K562 (cell line): ENCODE measurements around the gene COX6A2. TPM values are rescaled to one million over a fixed set of nuclear protein-coding genes. Genes with fewer than 3 reads are reported as not detected.

ENCODE experiments used
- ATF4 ChIP-seq: fragments of 450-650 bp; formaldehyde crosslinking; IDR thresholded peaks from 2 replicates; pipeline ENCODE4 v1.4.0; 2022; ENCODE audit warnings: mild to moderate bottlenecking, moderate library complexity
- ATF6 ChIP-seq: sonication (generic); formaldehyde crosslinking; IDR thresholded peaks from 2 replicates; pipeline ENCODE4 v1.4.0; 2020; ENCODE audit warnings: mild to moderate bottlenecking, missing genetic modification reagents
- HDAC6 ChIP-seq: IDR thresholded peaks from 2 replicates; pipeline ENCODE4 v1.6.1; 2012; ENCODE audit warnings: low read depth, mild to moderate bottlenecking, control low read depth, inconsistent platforms, low read length, moderate library complexity
- HMG20B ChIP-seq: fragments of 250-450 bp; sonication (Bioruptor Pico); IDR thresholded peaks from 2 replicates; pipeline ENCODE4 v1.5.0; 2021; ENCODE audit warnings: mild to moderate bottlenecking
- L3MBTL2 ChIP-seq: fragments of 450-650 bp; IDR thresholded peaks from 2 replicates; pipeline ENCODE4 v1.6.1; 2016; ENCODE audit warnings: mild to moderate bottlenecking, moderate library complexity
- MCM7 ChIP-seq, 2 experiments: fragments of 450-650 bp; IDR thresholded peaks; 2 replicates each; pipeline ENCODE4 v1.6.1; 2016 to 2018
- RBBP5 ChIP-seq: fragments of 200-600 bp; sonication (generic); IDR thresholded peaks from 2 replicates; pipeline ENCODE4 v1.6.1; 2012; ENCODE audit warnings: borderline replicate concordance, mild to moderate bottlenecking, low read length, control low read depth, inconsistent platforms; ENCODE audit not compliant: insufficient read depth, poor library complexity, severe bottlenecking
- TFAP4 ChIP-seq: sonication (generic); formaldehyde crosslinking; IDR thresholded peaks from 2 replicates; pipeline ENCODE4 v1.8.0; 2022; ENCODE audit warnings: missing genetic modification reagents, mild to moderate bottlenecking, moderate library complexity, borderline replicate concordance
- YY1 ChIP-seq, 3 experiments: IDR thresholded peaks; 2 replicates each; pipeline ENCODE4 v1.6.1; 2011; ENCODE audit warnings: low read length in 2 of 3, mild to moderate bottlenecking in 2 of 3, moderate library complexity in 2 of 3, borderline replicate concordance in 1 of 3, control low read depth in 1 of 3, low read depth in 1 of 3; ENCODE audit not compliant: insufficient read depth in 3 of 3, insufficient replicate concordance in 2 of 3, control insufficient read depth in 1 of 3, insufficient read length in 1 of 3; ENCODE audit errors: extremely low read depth in 1 of 3
- ZBTB1 ChIP-seq: sonication (generic); formaldehyde crosslinking; IDR thresholded peaks from 2 replicates; pipeline ENCODE4 v1.8.1; 2023; ENCODE audit warnings: missing genetic modification reagents, low read depth, mild to moderate bottlenecking, borderline replicate concordance
- ZNF165 ChIP-seq: fragments of 250-450 bp; sonication (Bioruptor Pico); IDR thresholded peaks from 2 replicates; pipeline ENCODE4 v1.4.0; 2020; ENCODE audit warnings: borderline replicate concordance
- ZNF764 ChIP-seq: fragments of 250-450 bp; sonication (Bioruptor Pico); IDR thresholded peaks from 2 replicates; pipeline ENCODE4 v1.4.0; 2020; ENCODE audit warnings: low read depth, mild to moderate bottlenecking, moderate library complexity
- ZSCAN32 ChIP-seq: fragments of 450-650 bp; formaldehyde crosslinking; IDR thresholded peaks from 2 replicates; pipeline ENCODE4 v1.4.0; 2020; ENCODE audit warnings: mild to moderate bottlenecking, moderate library complexity
- polyA plus RNA-seq, 8 experiments: library from polyadenylated mRNA; depleted of rRNA in 4 of 8; stranded (reverse) in 5 of 8; unstranded in 3 of 8; fragments of >200 nt; fragmentation: Nextera tagmentation in 2 of 8; fragmentation: Illumina TruSeq in 1 of 8; extraction: Ambion mirVana in 2 of 8; extraction: Trizol in 1 of 8; gene quantifications; 2 replicates each; pipeline versions ENCODE4 v1.2.1 to v1.2.3, GENCODE V29; 2011 to 2014; ENCODE audit warnings: inconsistent platforms in 1 of 8, missing spikeins in 1 of 8
- total RNA-seq, 7 experiments: library from RNA; depleted of rRNA in 6 of 7; stranded (reverse); fragments of >200 nt in 6 of 7; fragmentation: Illumina TruSeq in 2 of 7; extraction: Trizol in 2 of 7; gene quantifications; 2 replicates each; pipeline versions ENCODE4 v1.2.1 to v1.2.3, GENCODE V29; 2011 to 2021; ENCODE audit warnings: low replicate concordance in 1 of 7
- TF ChIP-seq, protein P1 (sequence below): fragments of 450-650 bp; IDR thresholded peaks from 2 replicates; pipeline ENCODE4 v1.6.1; 2016
- TF ChIP-seq, protein P2 (sequence below): fragments of 250-450 bp; sonication (Bioruptor Pico); IDR thresholded peaks from 2 replicates; pipeline ENCODE4 v1.9.0; 2021; ENCODE audit warnings: mild to moderate bottlenecking, inconsistent platforms
- TF ChIP-seq, protein P3 (sequence below): fragments of 450-650 bp; IDR thresholded peaks from 2 replicates; pipeline ENCODE4 v1.6.1; 2016; ENCODE audit warnings: antibody characterized with exemption

COX6A2 gene
- total and polyA plus RNA-seq, 9 of the 15 experiments (the other 6 are each of a cell fraction or from before 2014, with no cell fraction given) = not detected

- no peak for TF ChIP-seq ZNF764 (CRISPR knock-in tag)
- TF ChIP-seq L3MBTL2 = peak; percentile 70
- TF ChIP-seq MCM7 (IDR thresholded peaks at IDR 0.05) = no peak
- TF ChIP-seq, protein P1, sequence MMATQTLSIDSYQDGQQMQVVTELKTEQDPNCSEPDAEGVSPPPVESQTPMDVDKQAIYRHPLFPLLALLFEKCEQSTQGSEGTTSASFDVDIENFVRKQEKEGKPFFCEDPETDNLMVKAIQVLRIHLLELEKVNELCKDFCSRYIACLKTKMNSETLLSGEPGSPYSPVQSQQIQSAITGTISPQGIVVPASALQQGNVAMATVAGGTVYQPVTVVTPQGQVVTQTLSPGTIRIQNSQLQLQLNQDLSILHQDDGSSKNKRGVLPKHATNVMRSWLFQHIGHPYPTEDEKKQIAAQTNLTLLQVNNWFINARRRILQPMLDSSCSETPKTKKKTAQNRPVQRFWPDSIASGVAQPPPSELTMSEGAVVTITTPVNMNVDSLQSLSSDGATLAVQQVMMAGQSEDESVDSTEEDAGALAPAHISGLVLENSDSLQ = no peak
- TF ChIP-seq, protein P2, sequence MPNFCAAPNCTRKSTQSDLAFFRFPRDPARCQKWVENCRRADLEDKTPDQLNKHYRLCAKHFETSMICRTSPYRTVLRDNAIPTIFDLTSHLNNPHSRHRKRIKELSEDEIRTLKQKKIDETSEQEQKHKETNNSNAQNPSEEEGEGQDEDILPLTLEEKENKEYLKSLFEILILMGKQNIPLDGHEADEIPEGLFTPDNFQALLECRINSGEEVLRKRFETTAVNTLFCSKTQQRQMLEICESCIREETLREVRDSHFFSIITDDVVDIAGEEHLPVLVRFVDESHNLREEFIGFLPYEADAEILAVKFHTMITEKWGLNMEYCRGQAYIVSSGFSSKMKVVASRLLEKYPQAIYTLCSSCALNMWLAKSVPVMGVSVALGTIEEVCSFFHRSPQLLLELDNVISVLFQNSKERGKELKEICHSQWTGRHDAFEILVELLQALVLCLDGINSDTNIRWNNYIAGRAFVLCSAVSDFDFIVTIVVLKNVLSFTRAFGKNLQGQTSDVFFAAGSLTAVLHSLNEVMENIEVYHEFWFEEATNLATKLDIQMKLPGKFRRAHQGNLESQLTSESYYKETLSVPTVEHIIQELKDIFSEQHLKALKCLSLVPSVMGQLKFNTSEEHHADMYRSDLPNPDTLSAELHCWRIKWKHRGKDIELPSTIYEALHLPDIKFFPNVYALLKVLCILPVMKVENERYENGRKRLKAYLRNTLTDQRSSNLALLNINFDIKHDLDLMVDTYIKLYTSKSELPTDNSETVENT = peak; percentile 12; the same call in 1 of the 2 replicates
- TF ChIP-seq, protein P3, sequence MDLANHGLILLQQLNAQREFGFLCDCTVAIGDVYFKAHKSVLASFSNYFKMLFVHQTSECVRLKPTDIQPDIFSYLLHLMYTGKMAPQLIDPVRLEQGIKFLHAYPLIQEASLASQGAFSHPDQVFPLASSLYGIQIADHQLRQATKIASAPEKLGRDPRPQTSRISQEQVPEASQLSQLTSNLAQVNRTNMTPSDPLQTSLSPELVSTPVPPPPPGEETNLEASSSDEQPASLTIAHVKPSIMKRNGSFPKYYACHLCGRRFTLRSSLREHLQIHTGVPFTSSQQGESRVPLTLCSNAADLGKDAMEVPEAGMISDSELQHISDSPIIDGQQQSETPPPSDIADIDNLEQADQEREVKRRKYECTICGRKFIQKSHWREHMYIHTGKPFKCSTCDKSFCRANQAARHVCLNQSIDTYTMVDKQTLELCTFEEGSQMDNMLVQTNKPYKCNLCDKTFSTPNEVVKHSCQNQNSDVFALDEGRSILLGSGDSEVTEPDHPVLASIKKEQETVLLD = no peak
- TF ChIP-seq HMG20B (CRISPR knock-in tag) = no peak
- TF ChIP-seq RBBP5 = peak; percentile 38
- TF ChIP-seq ZBTB1 (CRISPR knock-in tag) = peak; percentile 67; the same call in 1 of the 2 replicates
- TF ChIP-seq HDAC6 = no peak
- no peak for TF ChIP-seq ATF6 (CRISPR knock-in tag)
- TF ChIP-seq TFAP4 = peak; percentile 66; the same call in 1 of the 2 replicates
- TF ChIP-seq ZSCAN32 (CRISPR knock-in tag) = no peak
- peak in 1 of 3 experiments; percentile 14 for TF ChIP-seq YY1 (IDR thresholded peaks at IDR 0.05; ENCODE audit: borderline replicate concordance in 1 of 3, control insufficient read depth in 1 of 3, extremely low read depth in 1 of 3, insufficient read depth in 3 of 3, insufficient read length in 1 of 3, insufficient replicate concordance in 2 of 3, low read depth in 1 of 3, low read length in 2 of 3)
- TF ChIP-seq ZNF165 = no peak
- no peak for TF ChIP-seq ATF4 (CRISPR knock-in tag)
Observed at GRCh38 chr16:31458073-31458843, 30.1 kb upstream of the COX6A2 start (continued).
